GM18520 (cell line): ENCODE data around the gene SFTPB.
A peak's percentile ranks its signal among the peaks of the same experiment; 100 is the strongest.
"Not testable (repeated sequence)": the region's sequence is repeated elsewhere in the genome, so short reads cannot be mapped to it uniquely, and the experiment has no call there.

Experiments used
- ATAC-seq: cut with Tn5 transposase; IDR thresholded peaks from one replicate; pipeline ENCODE4 v1.9.1; 2021; ENCODE audit not compliant: unreplicated experiment

Gene SFTPB

GRCh38 chr2:85678794-85679672 is 11.0 kb upstream of the SFTPB start:
- no peak for ATAC-seq

GRCh38 chr2:85678377-85678776 is 10.4 kb upstream of the SFTPB start:
- no peak for ATAC-seq

GRCh38 chr2:85675866-85676548 is 8.0 kb upstream of the SFTPB start:
- ATAC-seq = no peak

- ATAC-seq = no peak
Measured at GRCh38 chr2:85675427-85675826, 7.4 kb upstream of the SFTPB start.

GRCh38 chr2:85674417-85674816 is 6.4 kb upstream of the SFTPB start:
- no peak for ATAC-seq

GRCh38 chr2:85673716-85674375 is 5.8 kb upstream of the SFTPB start:
- no peak for ATAC-seq

- no peak for ATAC-seq
Measured at GRCh38 chr2:85672456-85672855, 4.5 kb upstream of the SFTPB start.

- ATAC-seq = not testable (repeated sequence)
Measured at GRCh38 chr2:85670416-85670815, 2.4 kb upstream of the SFTPB start.

- ATAC-seq = peak; percentile 73
Measured at GRCh38 chr2:85669549-85669948, 1.6 kb upstream of the SFTPB start.

- ATAC-seq = no peak
Measured at GRCh38 chr2:85668857-85669142, 801 bp upstream of the SFTPB start.

- ATAC-seq = no peak
Measured at GRCh38 chr2:85667561-85668008, 414 bp downstream of the SFTPB start.

GRCh38 chr2:85666435-85667316 is 1.3 kb downstream of the SFTPB start:
- ATAC-seq = no peak

GRCh38 chr2:85666016-85666415 is 2.0 kb downstream of the SFTPB start:
- ATAC-seq = no peak

- no peak for ATAC-seq
Measured at GRCh38 chr2:85665264-85665937, 2.6 kb downstream of the SFTPB start.

GRCh38 chr2:85663594-85664565 is 4.1 kb downstream of the SFTPB start:
- no peak for ATAC-seq

GRCh38 chr2:85662899-85663593 is 5.0 kb downstream of the SFTPB start:
- no peak for ATAC-seq

GRCh38 chr2:85661139-85661858 is 6.7 kb downstream of the SFTPB start:
- no peak for ATAC-seq

- ATAC-seq = no peak
Measured at GRCh38 chr2:85660725-85661124, 7.3 kb downstream of the SFTPB start.
